CD14-positive monocyte (primary cell): ENCODE measurements around the gene NUDC. TPM values are rescaled to one million over a fixed set of nuclear protein-coding genes. Genes with fewer than 3 reads are reported as not detected.
A peak's percentile ranks its signal among the peaks of the same experiment; 100 is the strongest.

Experiments
- DNase-seq, 3 donors: peaks; one replicate each; pipeline ENCODE4 v3.0.0-alpha.2; 2011 to 2022
- H2AFZ ChIP-seq: 2 replicates; pipeline ENCODE4 v1.6.0; 2012; ENCODE audit warnings: mild to moderate bottlenecking, low read depth, low read length, inconsistent platforms; ENCODE audit not compliant: insufficient read depth, poor library complexity, severe bottlenecking
- H3K27ac ChIP-seq, 2 donors: 1 replicate in 1 of 2; 2 replicates in 1 of 2; pipeline ENCODE4 v1.5.1; 2012 to 2013; ENCODE audit warnings: low read length in 2 of 2, control low read depth in 1 of 2, inconsistent platforms in 1 of 2, low read depth in 1 of 2, mild to moderate bottlenecking in 1 of 2
- H3K27me3 ChIP-seq, 2 donors: one replicate each; pipeline versions ENCODE4 v1.6.0 to v1.6.1; 2011 to 2013; ENCODE audit warnings: low read length in 2 of 2; ENCODE audit not compliant: control insufficient read depth in 2 of 2, insufficient read depth in 2 of 2
- H3K36me3 ChIP-seq, 2 donors: replicated peaks in 1 of 2; 1 replicate in 1 of 2; 2 replicates in 1 of 2; pipeline versions ENCODE4 v1.5.1 to v1.6.1; 2012 to 2013; ENCODE audit warnings: low read length in 2 of 2, control low read depth in 1 of 2, inconsistent platforms in 1 of 2, mild to moderate bottlenecking in 1 of 2; ENCODE audit not compliant: insufficient read depth in 2 of 2, control insufficient read depth in 1 of 2
- H3K4me1 ChIP-seq, 2 donors: 1 replicate in 1 of 2; 2 replicates in 1 of 2; pipeline versions ENCODE4 v1.5.1 to v1.6.1; 2012 to 2013; ENCODE audit warnings: low read length in 2 of 2, control low read depth in 1 of 2, inconsistent platforms in 1 of 2, mild to moderate bottlenecking in 1 of 2, moderate library complexity in 1 of 2; ENCODE audit not compliant: insufficient read depth in 2 of 2, control insufficient read depth in 1 of 2
- H3K4me2 ChIP-seq: replicated peaks from 2 replicates; pipeline ENCODE3; 2012; ENCODE audit warnings: low read length, moderate library complexity, mild to moderate bottlenecking; ENCODE audit not compliant: poor library complexity, severe bottlenecking; ENCODE audit errors: extremely low read depth
- H3K4me3 ChIP-seq, 3 experiments: fragments of 200-600 bp in 1 of 3; sonication (generic) in 1 of 3; replicated peaks in 1 of 3; 1 replicate in 2 of 3; 2 replicates in 1 of 3; pipeline ENCODE4 v1.5.1; 2011 to 2013; ENCODE audit warnings: low read length in 3 of 3, mild to moderate bottlenecking in 3 of 3, control low read depth in 2 of 3, low read depth in 2 of 3, inconsistent platforms in 1 of 3, moderate library complexity in 1 of 3
- H3K79me2 ChIP-seq: 2 replicates; pipeline ENCODE4 v1.6.0; 2012; ENCODE audit warnings: mild to moderate bottlenecking, control low read depth, inconsistent platforms, low read length, moderate library complexity; ENCODE audit not compliant: insufficient read depth
- H3K9ac ChIP-seq: 2 replicates; pipeline ENCODE4 v1.6.0; 2017; ENCODE audit warnings: low read length, mild to moderate bottlenecking; ENCODE audit not compliant: insufficient read depth, poor library complexity, severe bottlenecking
- H3K9me3 ChIP-seq, 2 donors: replicated peaks in 1 of 2; 1 replicate in 1 of 2; 2 replicates in 1 of 2; pipeline versions ENCODE4 v1.5.1 to v1.6.1; 2012 to 2013; ENCODE audit warnings: low read length in 2 of 2, control low read depth in 1 of 2; ENCODE audit not compliant: control insufficient read depth in 1 of 2, insufficient read depth in 1 of 2
- H4K20me1 ChIP-seq: 2 replicates; pipeline ENCODE4 v1.6.0; 2012; ENCODE audit warnings: mild to moderate bottlenecking, low read length, control low read depth, moderate library complexity; ENCODE audit not compliant: insufficient read depth
- H3K27ac Mint-ChIP-seq, 7 donors: one replicate each; pipeline ENCODE4 v1.8.0; 2020; ENCODE audit warnings: mild to moderate bottlenecking in 7 of 7, mixed read lengths in 7 of 7, moderate library complexity in 6 of 7, inconsistent platforms in 2 of 7
- H3K27me3 Mint-ChIP-seq, 3 donors: one replicate each; pipeline ENCODE4 v1.8.0; 2021 to 2022; ENCODE audit warnings: low read depth in 3 of 3, mild to moderate bottlenecking in 3 of 3, mixed read lengths in 3 of 3, moderate library complexity in 3 of 3, inconsistent platforms in 1 of 3
- H3K36me3 Mint-ChIP-seq, 2 donors: one replicate each; pipeline ENCODE4 v1.8.0; 2020; ENCODE audit warnings: mixed read lengths in 2 of 2, inconsistent platforms in 1 of 2, mild to moderate bottlenecking in 1 of 2
- H3K4me1 Mint-ChIP-seq: one replicate; pipeline ENCODE4 v1.8.0; 2020; ENCODE audit warnings: mild to moderate bottlenecking, mixed read lengths
- H3K4me3 Mint-ChIP-seq, 2 donors: one replicate each; pipeline ENCODE4 v1.8.0; 2020; ENCODE audit warnings: mild to moderate bottlenecking in 2 of 2, mixed read lengths in 2 of 2, moderate library complexity in 1 of 2
- H3K9me3 Mint-ChIP-seq, 7 donors: one replicate each; pipeline ENCODE4 v1.8.0; 2020 to 2022; ENCODE audit warnings: mixed read lengths in 7 of 7, mild to moderate bottlenecking in 6 of 7, moderate library complexity in 6 of 7, inconsistent platforms in 2 of 7
- WGBS: methylation state at CpG from one replicate; pipeline ENCODE4 v1.1.5; 2013; ENCODE audit warnings: missing lambda C conversion rate; ENCODE audit not compliant: insufficient coverage; 5-methylcytosine and 5-hydroxymethylcytosine counted together
- intact Hi-C, 2 donors: fragments of 100-400 bp; cut with micrococcal nuclease; formaldehyde crosslinking; loops; one replicate each; pipeline versions ENCODE4 v1.15.0 to v1.15.1; 2023
- polyA plus RNA-seq, 3 donors: library from polyadenylated mRNA; depleted of rRNA in 1 of 3; unstranded in 2 of 3; stranded (reverse) in 1 of 3; fragments of 300-500 nt in 2 of 3; fragments of >200 nt in 1 of 3; fragmentation: Illumina TruSeq in 2 of 3; gene quantifications; 1 replicate in 2 of 3; 2 replicates in 1 of 3; pipeline ENCODE4 v1.2.3, GENCODE V29; 2012 to 2021
- TF ChIP-seq, protein P1 (sequence below): fragments of 200-600 bp; IDR thresholded peaks from one replicate; pipeline ENCODE4 v1.8.0; 2022; ENCODE audit warnings: antibody characterized with exemption, mild to moderate bottlenecking

Gene NUDC
- polyA plus RNA-seq, 3 donors = 28.3 to 58.3 (median 47.4) TPM

DNA sequence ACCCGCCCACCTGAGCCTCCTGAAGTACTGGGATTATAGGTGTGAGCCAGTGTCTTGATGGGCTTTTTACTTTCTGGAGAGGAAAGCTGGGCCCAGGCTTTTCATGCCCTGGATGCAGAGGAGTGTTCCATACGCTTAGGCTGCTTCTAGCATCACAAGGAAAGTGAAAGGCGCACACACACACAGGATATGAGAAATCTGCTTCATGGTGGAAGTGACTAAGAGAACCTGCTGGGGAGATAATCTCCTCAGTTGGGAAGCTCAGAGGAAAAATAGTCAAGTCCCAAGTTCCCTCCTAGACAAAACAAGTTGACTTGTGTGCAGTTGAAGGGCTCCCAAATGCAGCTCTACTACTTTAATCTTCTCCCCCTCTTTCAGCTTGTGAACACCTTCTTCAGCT lies 2.2 kb downstream of the NUDC start:
- DNase-seq = no peak
- H3K4me3 Mint-ChIP-seq = no peak overlapping the region
- Histone ChIP-seq H3K4me3 (no peak overlapping the region), H3K79me2 (peaks cover 43% of the 10 kb centered on the region), H3K27ac (no peak overlapping the region), H3K27me3 (no peaks in the 10 kb centered on the region), H3K4me1 (peaks cover 15 to 21% of the 10 kb centered on the region in 2 donors), H2AFZ (no peak overlapping the region), H3K9me3 (no peaks in the 10 kb centered on the region), H3K4me2 (no peak overlapping the region), H3K9ac (no peak overlapping the region), H4K20me1 (peaks cover 12% of the 10 kb centered on the region), H3K36me3 (peaks cover 42 to 49% of the 10 kb centered on the region in 2 donors)
- TF ChIP-seq, protein P1, sequence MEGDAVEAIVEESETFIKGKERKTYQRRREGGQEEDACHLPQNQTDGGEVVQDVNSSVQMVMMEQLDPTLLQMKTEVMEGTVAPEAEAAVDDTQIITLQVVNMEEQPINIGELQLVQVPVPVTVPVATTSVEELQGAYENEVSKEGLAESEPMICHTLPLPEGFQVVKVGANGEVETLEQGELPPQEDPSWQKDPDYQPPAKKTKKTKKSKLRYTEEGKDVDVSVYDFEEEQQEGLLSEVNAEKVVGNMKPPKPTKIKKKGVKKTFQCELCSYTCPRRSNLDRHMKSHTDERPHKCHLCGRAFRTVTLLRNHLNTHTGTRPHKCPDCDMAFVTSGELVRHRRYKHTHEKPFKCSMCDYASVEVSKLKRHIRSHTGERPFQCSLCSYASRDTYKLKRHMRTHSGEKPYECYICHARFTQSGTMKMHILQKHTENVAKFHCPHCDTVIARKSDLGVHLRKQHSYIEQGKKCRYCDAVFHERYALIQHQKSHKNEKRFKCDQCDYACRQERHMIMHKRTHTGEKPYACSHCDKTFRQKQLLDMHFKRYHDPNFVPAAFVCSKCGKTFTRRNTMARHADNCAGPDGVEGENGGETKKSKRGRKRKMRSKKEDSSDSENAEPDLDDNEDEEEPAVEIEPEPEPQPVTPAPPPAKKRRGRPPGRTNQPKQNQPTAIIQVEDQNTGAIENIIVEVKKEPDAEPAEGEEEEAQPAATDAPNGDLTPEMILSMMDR = no peak
- peaks cover 29 to 50% of the 10 kb centered on the region in 2 donors for H3K36me3 Mint-ChIP-seq
- H3K27me3 Mint-ChIP-seq = peaks cover 0 to 3% (median 0%) of the 10 kb centered on the region in 3 donors
- WGBS = 100% methylated on average over 1 of the region's 3 CpGs
- intact Hi-C loops = no loop called here
- H3K27ac Mint-ChIP-seq = peak overlapping the region in 3 of 7 donors; percentile 31 to 60 (median 40)
- H3K4me1 Mint-ChIP-seq = peaks cover 20% of the 10 kb centered on the region
- H3K9me3 Mint-ChIP-seq = no peaks in the 10 kb centered on the region

DNA sequence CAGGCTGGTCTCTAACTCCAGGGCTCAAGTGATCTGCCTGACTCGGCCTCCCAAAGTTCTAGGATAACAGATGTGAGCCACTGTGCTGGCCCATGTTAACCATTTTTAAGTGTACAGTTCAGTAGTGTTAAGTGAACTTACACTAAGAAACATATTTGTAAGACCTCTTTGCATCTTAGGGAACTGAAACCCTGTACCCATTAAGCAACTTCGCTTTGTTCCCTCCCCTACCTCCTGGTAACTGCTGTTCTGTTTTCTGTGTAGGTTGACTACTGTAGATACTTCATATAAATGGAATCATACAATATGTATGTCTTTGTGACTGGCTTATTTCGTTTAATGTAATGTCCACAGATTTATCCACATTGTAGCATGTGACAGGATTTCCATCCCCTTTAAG lies 11.0 kb downstream of the NUDC start:
- TF ChIP-seq, protein P1 = no peak
- Mint-ChIP-seq H3K36me3 (peaks cover 40 to 46% of the 10 kb centered on the region in 2 donors), H3K27me3 (no peaks in the 10 kb centered on the region), H3K27ac (peak overlapping the region; percentile 53 to 91 (median 84)), H3K4me3 (no peak overlapping the region), H3K4me1 (peaks cover 14% of the 10 kb centered on the region), H3K9me3 (peaks cover 0 to 1% (median 0%) of the 10 kb centered on the region in 7 donors)
- H3K27me3 ChIP-seq = no peaks in the 10 kb centered on the region
- H3K9ac ChIP-seq = no peak overlapping the region
- WGBS = no CpG with 5 or more reads among the region's 3 CpGs
- no peak overlapping the region for H3K4me3 ChIP-seq
- peaks cover 8% of the 10 kb centered on the region for H4K20me1 ChIP-seq
- H3K4me2 ChIP-seq = no peak overlapping the region
- peaks cover 29 to 53% of the 10 kb centered on the region in 2 donors for H3K36me3 ChIP-seq
- H2AFZ ChIP-seq = no peak overlapping the region
- intact Hi-C loops = loop anchor here in 1 of 2 donors (5.0 kb wide), 1 partner anchor 70 kb away; no protein-coding TSS in a partner anchor
- peaks cover 17 to 18% of the 10 kb centered on the region in 2 donors for H3K4me1 ChIP-seq
- H3K79me2 ChIP-seq = peaks cover 42% of the 10 kb centered on the region
- peak; percentile 76 to 87 (median 78) for DNase-seq
- no peaks in the 10 kb centered on the region for H3K9me3 ChIP-seq
- peak overlapping the region; percentile 56 to 57 for H3K27ac ChIP-seq
